SK-N-SH (cell line): Measurements from ENCODE around the gene STXBP6.

Experiments used
- ELF1 ChIP-seq: IDR thresholded peaks from 2 replicates; pipeline ENCODE4 v1.4.0; 2012
- MXI1 ChIP-seq: IDR thresholded peaks from 2 replicates; pipeline ENCODE4 v1.6.1; 2012; ENCODE audit warnings: mild to moderate bottlenecking, low read depth, low read length, improper control_type of control experiment
- POLR2AphosphoS5 ChIP-seq: IDR thresholded peaks from 2 replicates; pipeline ENCODE4 v1.6.1; 2012; ENCODE audit warnings: low read depth, low read length
- RAD21 ChIP-seq: IDR thresholded peaks from 2 replicates; pipeline ENCODE4 v1.6.1; 2012; ENCODE audit warnings: mild to moderate bottlenecking, low read length
- TAF1 ChIP-seq: IDR thresholded peaks from 2 replicates; pipeline ENCODE4 v1.6.1; 2012; ENCODE audit warnings: low read depth, mild to moderate bottlenecking, low read length, moderate library complexity, borderline replicate concordance
- TCF12 ChIP-seq: IDR thresholded peaks from 2 replicates; pipeline ENCODE4 v1.4.0; 2012
- TF ChIP-seq, protein P1 (sequence below): fragments of 200-600 bp; sonication (generic); IDR thresholded peaks from 2 replicates; pipeline ENCODE4 v1.6.1; 2017; ENCODE audit warnings: antibody characterized with exemption, mild to moderate bottlenecking, moderate library complexity
- TF ChIP-seq, protein P2 (sequence below): IDR thresholded peaks from 2 replicates; pipeline ENCODE4 v1.4.0; 2012; ENCODE audit warnings: low read depth, borderline replicate concordance
- TF ChIP-seq, protein P3 (sequence below): IDR thresholded peaks from 2 replicates; pipeline ENCODE4 v1.4.0; 2012; ENCODE audit warnings: low read depth

- TF ChIP-seq, protein P1, sequence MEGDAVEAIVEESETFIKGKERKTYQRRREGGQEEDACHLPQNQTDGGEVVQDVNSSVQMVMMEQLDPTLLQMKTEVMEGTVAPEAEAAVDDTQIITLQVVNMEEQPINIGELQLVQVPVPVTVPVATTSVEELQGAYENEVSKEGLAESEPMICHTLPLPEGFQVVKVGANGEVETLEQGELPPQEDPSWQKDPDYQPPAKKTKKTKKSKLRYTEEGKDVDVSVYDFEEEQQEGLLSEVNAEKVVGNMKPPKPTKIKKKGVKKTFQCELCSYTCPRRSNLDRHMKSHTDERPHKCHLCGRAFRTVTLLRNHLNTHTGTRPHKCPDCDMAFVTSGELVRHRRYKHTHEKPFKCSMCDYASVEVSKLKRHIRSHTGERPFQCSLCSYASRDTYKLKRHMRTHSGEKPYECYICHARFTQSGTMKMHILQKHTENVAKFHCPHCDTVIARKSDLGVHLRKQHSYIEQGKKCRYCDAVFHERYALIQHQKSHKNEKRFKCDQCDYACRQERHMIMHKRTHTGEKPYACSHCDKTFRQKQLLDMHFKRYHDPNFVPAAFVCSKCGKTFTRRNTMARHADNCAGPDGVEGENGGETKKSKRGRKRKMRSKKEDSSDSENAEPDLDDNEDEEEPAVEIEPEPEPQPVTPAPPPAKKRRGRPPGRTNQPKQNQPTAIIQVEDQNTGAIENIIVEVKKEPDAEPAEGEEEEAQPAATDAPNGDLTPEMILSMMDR: no peak
- TF ChIP-seq TCF12: no peak
- no peak for TF ChIP-seq MXI1
- no peak for TF ChIP-seq TAF1
- TF ChIP-seq, protein P2, sequence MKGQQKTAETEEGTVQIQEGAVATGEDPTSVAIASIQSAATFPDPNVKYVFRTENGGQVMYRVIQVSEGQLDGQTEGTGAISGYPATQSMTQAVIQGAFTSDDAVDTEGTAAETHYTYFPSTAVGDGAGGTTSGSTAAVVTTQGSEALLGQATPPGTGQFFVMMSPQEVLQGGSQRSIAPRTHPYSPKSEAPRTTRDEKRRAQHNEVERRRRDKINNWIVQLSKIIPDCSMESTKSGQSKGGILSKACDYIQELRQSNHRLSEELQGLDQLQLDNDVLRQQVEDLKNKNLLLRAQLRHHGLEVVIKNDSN: no peak
- TF ChIP-seq ELF1: no peak
- no peak for TF ChIP-seq RAD21
- no peak for TF ChIP-seq POLR2AphosphoS5
- TF ChIP-seq, protein P3, sequence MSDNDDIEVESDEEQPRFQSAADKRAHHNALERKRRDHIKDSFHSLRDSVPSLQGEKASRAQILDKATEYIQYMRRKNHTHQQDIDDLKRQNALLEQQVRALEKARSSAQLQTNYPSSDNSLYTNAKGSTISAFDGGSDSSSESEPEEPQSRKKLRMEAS: no peak
Observed at GRCh38 chr14:25006031-25006430, 43.9 kb downstream of the STXBP6 start.
